GM19043 (cell line): Measurements from ENCODE around the gene GSTO1.
"Not testable (repeated sequence)": the region's sequence is repeated elsewhere in the genome, so short reads cannot be mapped to it uniquely, and the experiment has no call there.

ENCODE experiments used
- ATAC-seq: cut with Tn5 transposase; IDR thresholded peaks from one replicate; pipeline ENCODE4 v1.9.1; 2021; ENCODE audit warnings: low read depth; ENCODE audit not compliant: unreplicated experiment

GSTO1 gene

DNA sequence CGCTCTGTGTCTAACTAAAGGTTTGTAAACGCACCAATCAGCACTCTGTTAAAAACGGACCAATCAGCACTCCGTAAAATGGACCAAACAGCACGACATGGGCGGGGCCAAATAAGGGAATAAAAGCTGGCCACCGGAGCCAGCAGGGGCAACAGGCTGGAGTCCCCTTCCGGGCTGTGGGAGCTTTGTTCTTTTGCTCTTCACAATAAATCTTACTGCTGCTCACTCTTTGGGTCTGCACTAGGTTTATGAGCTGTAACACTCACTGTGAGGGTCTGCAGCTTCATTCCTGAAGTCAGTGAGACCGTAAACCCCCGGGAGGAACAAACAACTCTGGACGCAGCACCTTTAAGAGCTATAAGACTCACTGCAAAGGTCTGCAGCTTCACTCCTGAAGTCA lies 5.8 kb upstream of the GSTO1 start:
- not testable (repeated sequence) for ATAC-seq

DNA sequence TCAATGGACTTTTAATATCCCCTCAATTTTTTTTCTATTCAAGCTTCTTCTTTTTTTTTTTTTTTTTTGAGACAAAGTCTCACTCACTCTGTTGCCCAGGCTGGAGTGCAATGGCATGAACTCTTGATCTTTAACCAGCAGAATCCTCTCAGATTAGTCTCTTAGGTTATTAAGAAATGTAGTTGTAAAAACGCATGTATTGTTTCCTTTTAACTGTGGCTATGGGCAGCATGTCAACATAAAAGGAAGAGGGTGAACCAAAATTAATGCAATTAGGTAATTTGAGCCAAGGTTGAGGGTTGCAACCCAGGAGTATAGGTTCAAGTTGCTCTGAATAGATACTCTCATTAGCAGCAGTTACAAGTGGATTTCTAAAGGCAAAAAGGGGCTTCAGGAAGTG lies 4.3 kb upstream of the GSTO1 start:
- no peak for ATAC-seq

DNA sequence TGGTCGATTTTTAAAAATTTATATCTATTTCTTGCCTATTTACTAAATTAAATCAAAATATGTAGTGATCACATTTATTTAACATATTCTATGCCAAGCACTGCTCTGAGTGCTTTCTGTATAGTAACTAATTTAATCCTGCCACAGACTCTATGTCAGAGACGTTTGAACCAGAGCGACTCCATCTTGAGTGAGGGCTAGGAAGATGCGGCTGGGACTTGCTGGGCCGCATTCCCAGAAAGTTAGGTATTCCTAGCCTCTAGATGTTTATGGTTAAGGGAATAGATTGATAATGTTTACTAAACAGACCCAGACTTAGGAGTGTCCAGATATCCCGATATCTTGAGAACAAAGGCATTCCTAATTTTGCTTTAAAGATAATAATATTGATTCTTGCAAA lies 3.2 kb upstream of the GSTO1 start:
- ATAC-seq = no peak

DNA sequence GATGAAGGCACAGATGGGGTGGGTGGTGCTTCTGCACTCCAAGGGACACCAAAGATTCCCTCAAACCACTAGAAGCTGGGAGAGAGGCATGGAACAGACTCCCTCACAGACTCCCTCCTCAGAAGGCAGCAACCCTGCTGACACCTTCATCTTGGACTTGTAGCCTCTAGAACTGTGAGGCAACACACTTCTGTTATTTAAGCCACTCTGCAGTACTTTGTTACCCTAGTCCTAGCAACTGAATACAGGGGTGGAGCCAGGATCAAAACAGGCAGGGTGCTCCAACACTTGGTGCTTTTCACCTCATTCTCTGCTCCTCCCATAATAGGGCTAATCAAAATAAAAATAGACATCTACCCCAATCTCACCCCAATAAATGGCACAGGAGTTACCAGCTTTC lies 2.3 kb upstream of the GSTO1 start:
- ATAC-seq = no peak

DNA sequence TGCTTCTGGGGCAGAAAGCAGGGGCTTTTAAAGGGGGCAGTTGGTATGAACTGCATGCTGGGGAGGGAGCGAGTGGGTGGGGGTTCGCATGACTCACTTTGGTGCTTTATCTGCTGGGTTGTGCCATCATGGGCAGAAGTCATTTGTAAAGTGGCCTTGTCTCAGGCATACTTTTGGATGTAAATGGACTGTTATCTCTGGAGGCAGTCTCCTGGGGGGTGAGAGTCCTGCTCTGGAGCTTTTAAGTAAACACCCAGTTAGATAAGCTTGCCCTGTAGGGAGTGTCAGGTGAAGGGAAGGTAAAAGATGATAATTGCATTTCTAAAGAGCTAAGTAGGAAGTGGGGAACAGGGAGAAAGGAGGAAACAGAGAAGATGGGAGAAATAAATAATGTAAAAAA lies 1.6 kb upstream of the GSTO1 start:
- no peak for ATAC-seq

DNA sequence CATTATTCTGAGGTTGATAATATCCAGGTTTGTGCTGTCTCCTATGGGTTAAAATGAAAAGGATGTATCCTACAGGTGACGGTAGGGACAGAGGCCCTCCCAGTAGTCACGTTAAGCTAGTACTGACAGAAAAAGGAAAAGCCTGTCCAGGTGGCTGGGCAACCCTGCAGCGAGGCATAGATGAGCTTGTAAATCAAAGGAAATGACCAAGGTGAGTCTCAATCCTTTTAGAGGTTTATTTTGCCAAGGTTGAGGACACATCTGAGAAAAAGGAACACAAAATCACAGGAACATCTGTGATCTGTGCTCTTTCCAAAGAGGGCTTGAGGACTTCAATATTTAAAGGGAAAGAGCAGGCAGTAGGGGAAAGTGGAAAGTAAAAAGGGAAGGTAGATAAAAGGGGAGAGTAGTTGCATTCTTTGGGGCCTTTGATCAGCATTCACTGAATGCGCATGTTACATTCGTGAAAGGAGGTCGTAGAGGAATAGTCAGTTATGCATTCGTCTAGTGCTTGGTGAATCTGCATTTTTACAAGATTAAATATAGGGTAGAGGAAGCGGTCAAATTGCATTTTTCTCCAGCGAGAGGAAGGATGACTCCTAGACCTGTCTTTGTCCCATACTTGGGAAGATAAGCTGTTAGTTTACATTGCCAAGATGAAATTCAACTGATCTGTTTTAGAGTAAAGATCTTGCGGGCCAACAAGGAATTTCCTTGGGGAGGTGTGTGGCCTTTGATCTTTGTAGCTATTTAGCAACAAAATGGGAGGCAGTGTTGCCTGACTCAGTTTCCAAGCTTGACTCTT lies 884 bp upstream of the GSTO1 start:
- ATAC-seq = no peak

DNA sequence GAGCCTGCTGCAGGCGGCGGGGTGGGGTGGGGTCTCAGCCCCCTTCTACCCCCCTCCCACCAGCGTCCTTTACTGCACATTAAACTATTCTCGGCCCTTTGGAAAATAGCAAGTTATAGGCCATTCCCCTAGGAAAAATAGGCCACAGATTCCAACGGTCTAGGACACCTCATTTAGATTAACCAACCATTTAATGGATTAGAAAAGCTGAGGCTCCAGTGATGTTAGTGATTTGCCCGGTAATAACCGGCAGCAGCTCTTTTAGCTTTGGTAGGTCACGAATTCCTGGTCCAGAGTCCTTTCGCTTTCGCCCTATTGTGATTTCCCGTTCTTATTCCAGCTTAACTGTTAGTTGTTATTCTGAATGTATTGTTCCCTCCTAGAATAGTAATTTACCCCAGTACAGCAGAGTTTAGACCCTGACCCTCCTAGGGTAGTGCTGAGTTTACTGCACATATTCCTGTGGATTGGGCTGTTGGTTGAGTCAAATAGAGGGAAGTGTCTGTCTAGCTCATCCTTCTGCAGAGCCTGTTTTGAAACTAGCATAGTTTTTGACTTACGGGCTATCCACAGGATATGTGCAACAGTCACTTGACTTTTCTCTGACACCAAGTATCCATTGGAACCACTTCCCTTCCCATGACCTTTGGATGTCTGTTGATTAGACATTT lies 754 bp downstream of the GSTO1 start:
- no peak for ATAC-seq

DNA sequence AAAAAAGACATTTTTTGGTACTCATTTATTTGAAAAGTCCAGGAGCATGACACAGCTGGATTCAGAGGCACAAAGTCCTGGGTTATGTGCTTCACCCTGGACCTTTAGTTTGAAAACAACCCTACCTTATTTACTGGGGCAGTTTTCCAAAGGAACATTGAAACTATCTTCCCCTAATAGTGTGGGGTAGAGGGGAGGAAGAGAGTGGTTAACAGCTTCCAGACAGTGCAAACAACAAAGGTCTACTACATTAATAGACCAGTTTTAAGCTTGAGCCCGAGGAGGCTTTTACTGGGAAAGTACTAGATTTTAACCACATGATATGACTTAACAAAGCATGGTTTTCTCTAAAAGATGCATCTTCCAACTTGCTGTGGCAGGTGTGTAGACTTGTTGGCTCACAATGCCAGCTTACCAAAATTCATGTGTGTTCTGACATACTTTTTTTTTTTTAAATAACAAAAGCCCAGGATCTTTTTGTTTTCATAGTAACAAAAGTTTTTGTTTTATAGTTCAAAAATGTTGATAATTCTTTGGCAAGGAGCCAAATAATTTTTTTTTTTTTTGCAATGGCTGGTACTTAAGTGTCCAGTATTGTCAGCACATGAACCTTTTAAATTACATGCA lies 1.8 kb downstream of the GSTO1 start:
- ATAC-seq = no peak

DNA sequence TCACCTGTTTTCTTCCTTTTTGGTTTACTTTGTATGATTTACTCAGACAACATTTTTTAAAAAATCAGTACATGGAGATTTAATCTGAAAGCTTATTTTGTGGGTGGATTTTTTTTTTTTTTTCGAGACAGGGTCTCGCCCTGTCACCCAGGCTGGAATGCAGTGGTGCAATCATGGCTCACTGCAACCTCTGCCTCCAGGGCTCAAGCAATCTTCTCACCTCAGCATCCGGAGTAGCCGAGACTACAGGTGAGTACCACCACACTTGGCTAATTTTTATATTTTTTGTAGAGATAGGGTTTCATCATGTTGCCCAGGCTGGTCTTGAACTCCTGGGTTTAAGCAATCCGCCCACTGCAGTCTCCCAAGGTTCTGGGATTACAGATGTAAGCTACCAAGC lies 2.5 kb downstream of the GSTO1 start:
- no peak for ATAC-seq

DNA sequence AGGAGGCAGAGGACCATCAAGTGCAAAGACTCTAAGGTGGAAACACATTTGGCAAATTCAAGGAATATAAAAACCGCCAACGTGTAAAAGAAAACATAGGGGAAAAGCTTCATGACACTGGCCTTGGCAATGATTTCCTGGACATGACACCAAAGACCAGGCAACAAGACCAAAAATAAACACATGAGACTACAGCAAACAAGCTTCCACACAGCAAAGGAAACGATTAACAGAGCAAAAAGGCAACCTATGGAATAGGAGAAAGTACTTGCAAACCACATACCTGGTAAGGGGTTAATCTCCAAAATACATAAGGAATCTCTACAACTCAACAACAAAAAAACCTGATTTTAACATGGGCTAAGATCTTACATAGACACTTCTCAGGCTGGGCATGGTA lies 3.5 kb downstream of the GSTO1 start:
- no peak for ATAC-seq

DNA sequence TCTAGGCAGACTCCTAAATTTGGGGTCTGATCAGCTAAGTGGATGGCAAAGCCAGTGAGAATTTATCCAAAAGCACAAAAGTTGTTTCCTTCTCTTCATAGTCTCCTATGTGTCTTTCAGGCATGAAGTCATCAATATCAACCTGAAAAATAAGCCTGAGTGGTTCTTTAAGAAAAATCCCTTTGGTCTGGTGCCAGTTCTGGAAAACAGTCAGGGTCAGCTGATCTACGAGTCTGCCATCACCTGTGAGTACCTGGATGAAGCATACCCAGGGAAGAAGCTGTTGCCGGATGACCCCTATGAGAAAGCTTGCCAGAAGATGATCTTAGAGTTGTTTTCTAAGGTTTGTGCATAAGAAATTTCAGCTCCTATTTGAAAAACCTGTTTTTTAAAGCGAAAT lies 4.8 kb downstream of the GSTO1 start:
- no peak for ATAC-seq

DNA sequence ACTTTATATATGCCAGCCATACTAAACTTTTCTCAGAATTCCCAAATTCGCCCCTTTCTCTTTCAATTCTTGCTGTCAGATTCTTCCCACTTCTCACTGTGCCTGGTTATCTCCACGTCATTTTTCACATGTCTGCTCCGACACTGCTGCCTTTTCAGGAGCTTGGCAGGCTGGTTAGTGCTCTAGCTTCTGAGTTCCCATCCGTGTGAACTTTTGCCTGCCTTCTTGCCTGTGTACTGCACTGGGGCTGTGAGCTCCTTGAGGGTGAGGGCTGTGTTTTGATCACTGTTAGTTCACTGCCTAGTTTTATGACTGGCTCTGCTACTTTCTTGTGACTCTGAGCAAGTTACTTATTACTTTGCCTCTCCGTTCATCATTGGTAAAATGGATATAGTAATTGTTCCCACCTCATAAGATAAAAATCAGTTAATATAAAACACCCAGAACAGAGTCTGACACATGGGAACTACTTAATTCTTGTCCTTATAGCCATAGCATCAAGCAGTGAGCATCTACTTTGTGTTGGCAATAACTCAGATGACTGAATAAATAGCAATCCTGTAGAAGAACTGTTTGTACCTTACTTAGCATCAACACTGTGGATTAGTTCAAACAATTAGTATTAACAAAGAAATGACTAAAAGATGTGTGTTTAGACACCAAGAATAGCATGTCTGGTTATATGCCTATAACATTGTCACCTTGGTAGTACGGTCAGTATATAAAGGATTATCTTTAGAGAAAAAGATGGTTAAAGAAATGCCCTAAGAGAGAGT lies 5.5 kb downstream of the GSTO1 start:
- no peak for ATAC-seq

DNA sequence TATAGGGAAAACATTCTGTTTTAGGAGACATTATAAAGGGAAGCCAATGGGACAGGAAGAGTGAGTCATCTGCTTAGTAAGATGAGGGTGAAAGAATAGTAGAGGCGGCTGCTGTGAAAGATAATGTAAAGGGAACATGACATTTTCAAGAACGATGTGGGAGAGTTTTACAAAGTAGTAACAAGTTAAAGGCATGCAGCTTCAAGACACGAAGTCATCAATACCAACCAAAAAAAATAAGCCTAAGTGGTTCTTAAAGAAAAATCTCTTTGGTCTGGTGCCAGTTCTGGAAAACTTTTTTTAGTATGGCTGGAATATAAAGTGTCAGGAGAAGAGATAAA lies 6.1 kb downstream of the GSTO1 start:
- no peak for ATAC-seq

DNA sequence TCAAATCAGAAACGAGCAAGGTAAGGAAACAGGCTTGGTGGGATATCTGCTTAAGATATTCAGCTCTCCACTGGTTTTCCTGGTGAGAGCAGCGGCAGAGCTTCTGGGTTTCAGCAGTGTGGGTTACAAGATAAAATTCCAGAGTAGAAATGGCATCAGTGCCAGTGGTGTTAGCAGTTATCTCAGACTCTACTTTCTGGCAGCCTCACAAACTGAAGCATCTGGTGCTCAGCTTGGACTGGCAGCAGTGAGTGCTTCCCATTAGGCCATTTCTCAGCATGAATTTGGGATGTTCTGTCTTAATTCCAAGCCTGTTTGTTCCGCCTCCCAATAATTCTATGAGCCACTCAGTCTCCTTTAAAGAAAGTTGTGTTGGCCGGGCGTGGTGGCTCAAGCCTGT lies 7.4 kb downstream of the GSTO1 start:
- ATAC-seq = no peak

DNA sequence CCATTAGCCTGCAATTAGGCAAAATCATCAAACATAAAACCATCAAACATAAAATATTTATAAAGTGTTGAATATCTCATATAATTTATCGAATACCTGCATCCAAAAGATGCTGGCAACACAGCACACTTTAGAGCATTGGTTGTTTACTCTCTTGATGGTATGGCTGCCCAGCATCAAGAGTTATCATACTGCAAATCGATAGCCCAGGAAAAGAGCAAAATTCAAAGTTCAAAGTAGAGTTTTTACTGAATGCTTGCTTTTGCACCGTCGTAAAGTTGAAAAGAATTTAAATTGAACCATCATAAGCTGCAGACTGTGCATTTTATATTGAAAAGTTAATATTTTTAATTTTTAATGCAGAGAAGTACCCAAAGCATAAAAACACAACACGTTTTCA lies 10.1 kb downstream of the GSTO1 start:
- ATAC-seq = no peak

DNA sequence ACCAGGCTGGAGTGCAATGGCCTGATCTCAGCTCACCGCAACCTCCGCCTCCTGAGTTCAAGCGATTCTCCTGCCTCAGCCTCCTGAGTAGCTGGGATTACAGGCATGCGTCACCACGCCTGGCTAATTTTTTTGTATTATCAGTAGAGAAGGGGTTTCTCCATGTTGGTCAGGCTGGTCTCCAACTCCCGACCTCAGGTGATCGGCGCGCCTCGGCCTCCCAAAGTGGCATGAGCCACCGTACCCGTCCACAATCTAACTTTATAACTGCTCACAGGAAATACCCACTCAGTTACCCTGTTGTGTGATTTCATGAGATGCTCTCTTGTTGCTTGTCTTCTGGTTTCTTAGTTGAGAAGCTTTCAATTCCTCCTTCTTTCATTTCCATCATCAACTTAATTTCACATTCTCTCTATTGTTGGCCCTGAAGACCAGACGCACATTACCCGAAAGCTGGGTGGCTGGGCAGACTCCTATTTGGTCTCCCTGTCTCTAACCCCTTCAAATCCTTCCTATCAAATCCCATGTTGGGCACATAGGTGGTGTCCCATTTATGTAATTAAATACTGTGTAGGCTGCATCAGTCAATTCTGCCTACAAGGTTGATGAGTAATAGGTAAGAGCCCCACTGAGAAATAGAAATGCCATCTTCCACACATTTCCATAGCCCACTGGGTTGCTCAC lies 13.2 kb downstream of the GSTO1 start:
- ATAC-seq = no peak

DNA sequence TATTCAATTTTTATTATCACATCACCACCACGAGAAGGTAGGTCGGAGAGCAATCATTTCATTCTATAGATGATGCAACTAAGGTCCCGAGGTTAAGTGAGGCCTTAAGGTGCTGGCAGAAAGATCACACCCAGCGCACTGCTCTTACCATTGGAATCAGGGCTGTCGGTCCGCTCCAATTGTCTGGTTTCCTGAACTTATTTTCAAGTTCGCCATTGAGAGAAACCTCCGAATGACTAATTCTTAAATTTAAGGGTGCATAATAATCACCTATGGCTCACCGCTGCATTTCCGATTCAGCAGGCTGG lies 13.7 kb downstream of the GSTO1 start:
- no peak for ATAC-seq

DNA sequence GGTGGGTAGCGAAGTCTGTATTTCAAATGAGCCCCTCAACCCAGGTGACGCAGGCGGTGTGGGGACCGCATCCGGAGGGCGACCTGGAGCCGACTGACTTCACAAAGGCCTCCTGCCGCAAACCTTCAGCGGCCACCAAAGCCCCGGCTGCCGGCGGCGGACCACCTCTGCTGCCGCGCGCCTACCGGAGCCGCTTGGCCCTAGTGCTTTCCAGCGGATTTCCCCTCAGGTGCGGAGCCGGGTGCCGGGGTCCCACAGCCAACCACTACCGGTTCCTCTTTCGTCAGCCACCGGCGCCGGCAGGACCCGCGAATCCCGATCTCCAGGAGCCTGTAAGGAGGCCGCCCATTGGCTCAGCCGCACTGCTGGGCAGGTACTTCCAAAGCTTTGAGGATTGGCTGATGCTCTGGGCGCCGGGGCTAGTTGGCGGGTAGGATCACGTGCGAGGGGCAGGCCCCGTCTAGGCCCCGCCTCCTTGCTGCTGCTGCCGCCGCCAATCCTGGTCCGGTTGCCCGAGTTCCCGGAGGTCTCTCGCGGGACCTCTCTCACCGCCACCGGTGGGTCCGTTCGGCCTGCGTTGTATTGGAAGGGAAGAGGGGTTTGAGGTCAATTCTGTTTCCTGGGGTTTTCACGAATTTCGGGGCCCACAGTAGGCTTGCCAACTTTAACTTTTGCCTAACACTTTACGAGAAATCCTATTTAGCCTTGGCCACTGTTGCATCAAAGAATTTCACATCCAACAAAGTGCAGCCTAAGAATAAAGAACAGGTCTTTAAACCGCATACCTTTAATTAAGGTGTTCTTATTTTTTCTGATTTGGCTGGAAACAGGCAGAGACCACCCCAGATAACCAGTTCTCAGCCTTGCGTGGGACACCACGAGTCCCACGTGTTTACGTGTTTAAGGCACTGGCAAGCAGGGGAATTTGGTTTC lies 14.3 kb downstream of the GSTO1 start, which contains the start of gene GSTO2:
GSTO2 (plus strand) TSS at position 472 of the 933 bp plus-strand sequence. CDS start 5,732 bp downstream, outside the sequence.
- ATAC-seq = peak; percentile 99

DNA sequence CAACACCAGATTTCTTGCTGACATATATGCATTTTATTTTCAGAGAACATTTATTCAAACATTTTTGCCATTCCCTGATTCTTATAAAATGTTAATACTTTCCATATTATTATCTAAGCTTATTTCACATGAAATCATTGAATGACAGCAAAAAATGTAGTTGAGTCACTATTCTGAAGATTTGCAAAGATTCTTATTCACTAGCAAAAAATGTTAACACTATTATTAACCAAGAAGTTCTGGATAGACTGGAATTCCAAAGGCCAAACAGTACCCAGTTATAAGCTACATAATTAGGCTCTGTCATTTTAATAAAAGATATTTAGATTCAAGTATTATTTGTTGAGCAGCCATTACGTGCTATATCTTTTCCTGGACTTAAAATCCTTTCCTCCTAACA lies 18.6 kb downstream of the GSTO1 start:
- no peak for ATAC-seq
